ENCODE data around the gene G3BP1.
"Not testable (repeated sequence)": the region's sequence is repeated elsewhere in the genome, so short reads cannot be mapped to it uniquely, and the experiment has no call there.

Gene G3BP1

DNA sequence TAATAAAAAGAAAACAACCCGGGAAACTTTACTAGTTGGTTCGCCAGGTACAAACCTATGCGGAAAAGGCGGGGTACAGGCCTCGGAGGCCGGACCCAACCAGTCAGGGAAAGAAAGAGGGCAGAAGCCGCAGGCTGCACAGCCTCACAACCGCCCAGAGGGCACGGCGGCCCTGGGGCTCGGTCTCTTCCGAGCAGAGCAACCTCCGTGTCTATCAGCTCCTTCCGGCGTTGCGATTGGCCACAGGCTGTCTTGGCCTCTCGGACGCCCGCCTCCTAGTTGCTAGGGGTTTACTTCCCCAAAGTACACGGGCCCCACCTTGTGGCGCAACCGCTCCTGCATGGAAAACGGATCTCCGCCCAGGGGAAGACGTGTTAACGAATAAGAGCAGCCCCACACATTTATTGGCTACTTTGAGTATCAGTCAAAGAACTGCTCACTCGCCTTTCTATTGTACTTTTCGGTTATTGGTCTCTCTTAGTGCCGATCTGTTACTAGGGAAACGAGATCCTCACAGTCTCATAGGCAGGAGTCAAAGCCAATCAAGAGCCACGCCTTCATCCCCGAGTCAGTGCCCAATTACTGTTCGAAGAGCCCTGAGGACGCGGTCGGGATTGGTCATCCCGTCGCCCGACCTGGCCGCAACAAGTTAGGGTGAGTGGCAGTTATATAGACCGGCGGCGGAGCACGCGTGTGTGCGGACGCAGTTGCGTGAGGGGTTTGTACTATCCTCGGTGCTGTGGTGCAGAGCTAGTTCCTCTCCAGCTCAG is at the start of gene G3BP1:
G3BP1 (plus strand) TSS at position 696 of the 770 bp plus-strand sequence. CDS start 14,667 bp downstream, outside the sequence.
- TF ChIP-seq, protein P1, sequence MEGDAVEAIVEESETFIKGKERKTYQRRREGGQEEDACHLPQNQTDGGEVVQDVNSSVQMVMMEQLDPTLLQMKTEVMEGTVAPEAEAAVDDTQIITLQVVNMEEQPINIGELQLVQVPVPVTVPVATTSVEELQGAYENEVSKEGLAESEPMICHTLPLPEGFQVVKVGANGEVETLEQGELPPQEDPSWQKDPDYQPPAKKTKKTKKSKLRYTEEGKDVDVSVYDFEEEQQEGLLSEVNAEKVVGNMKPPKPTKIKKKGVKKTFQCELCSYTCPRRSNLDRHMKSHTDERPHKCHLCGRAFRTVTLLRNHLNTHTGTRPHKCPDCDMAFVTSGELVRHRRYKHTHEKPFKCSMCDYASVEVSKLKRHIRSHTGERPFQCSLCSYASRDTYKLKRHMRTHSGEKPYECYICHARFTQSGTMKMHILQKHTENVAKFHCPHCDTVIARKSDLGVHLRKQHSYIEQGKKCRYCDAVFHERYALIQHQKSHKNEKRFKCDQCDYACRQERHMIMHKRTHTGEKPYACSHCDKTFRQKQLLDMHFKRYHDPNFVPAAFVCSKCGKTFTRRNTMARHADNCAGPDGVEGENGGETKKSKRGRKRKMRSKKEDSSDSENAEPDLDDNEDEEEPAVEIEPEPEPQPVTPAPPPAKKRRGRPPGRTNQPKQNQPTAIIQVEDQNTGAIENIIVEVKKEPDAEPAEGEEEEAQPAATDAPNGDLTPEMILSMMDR (conservative IDR thresholded peaks at IDR 0.05): peak; percentile 36
- no peak; the same call in 1 of the 2 replicates for TF ChIP-seq ZFX (IDR thresholded peaks at IDR 0.05)

DNA sequence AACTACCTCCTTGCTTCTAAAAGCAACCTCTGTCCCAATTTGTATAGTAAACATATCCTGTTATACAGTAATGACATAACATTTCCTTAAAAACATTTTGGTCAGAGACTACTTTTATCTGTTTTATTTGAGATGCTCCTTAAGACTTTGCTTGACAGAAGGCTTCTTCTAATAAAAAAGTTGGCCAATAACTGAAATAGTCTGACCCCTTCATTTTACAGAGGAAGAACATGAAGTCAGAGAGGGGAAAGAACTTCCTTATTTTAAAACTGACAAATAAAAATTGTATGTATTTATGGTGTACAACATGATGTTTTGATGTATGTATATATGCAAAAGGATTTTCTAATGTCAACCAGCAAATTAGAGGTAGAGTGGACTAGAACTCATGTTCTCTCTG is 49.2 kb upstream of the G3BP1 start:
- TF ChIP-seq, protein P1 (conservative IDR thresholded peaks at IDR 0.05): no peak
- TF ChIP-seq ZFX (IDR thresholded peaks at IDR 0.05): no peak
- H3K27ac ChIP-seq: no peak overlapping the region

More for the DNA sequence above, at the start of gene G3BP1:
- H3K27ac ChIP-seq: peak within 1 kb of the TSS; percentile 97

- no peak for TF ChIP-seq ZFX (IDR thresholded peaks at IDR 0.05)
- TF ChIP-seq, protein P1 (conservative IDR thresholded peaks at IDR 0.05): no peak
- H3K27ac ChIP-seq: no peak overlapping the region
Observed at GRCh38 chr5:151724360-151724759, 47.4 kb upstream of the G3BP1 start.

DNA sequence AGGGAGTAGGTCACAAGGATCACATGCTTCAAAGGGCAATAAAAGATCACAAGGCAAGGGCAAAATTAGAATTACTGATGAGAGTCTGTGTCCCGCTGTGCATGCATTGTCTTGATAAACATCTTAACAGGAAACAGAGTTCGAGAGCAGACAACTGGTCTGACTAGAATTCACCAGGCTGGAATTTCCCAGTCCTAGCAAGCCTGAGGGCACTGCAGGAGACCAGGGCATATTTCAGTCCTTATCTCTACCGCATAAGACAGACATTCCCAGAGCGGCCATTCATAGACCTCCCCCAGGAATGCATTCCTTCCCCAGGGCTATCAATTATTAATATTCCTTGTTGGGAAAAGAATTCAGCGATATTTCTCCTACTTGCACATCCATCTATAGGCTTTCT is 42.2 kb upstream of the G3BP1 start:
- not testable (repeated sequence) for H3K27ac ChIP-seq

DNA sequence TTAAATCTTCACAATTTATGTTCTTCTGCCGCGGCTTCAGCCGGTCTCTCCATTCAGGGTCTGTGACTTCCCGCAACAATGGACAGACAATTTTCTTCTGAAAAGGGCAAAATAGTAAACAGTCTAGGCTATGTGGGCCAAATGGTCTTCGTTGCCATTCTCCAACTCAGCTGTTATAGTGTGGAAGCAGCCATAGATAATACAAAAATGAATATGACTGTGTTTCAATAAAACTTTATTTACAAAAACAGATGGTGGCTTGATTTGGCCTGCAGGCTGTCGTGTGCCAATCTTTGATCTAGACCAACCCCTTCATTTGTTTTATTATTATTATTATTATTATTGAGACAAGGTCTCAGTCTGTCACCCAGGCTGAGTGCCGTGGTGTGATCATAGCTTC is 41.4 kb upstream of the G3BP1 start:
- no peak for TF ChIP-seq ZFX (IDR thresholded peaks at IDR 0.05)
- TF ChIP-seq, protein P1 (conservative IDR thresholded peaks at IDR 0.05): no peak
- no peak overlapping the region for H3K27ac ChIP-seq

GRCh38 chr5:151733358-151734063 is 38.2 kb upstream of the G3BP1 start:
- no peak overlapping the region for H3K27ac ChIP-seq
- no peak for TF ChIP-seq ZFX (IDR thresholded peaks at IDR 0.05)
- TF ChIP-seq, protein P1 (conservative IDR thresholded peaks at IDR 0.05): no peak

DNA sequence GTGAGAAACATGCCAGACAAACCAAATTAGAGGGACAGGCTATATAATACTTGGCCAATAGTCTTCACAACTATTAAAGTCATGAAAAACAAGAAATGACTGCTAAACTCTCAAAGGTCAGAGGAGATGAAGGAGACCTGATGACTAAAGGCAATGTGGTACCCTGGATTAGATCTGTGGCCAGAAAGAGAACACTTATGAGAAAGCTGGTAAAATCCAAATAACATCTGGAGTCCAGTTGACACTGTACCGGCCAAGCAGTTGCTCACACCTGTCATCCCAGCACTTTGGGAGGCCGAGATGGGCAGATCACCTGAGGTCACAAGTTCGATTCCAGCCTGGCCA is 37.7 kb upstream of the G3BP1 start:
- no peak overlapping the region for H3K27ac ChIP-seq
- no peak for TF ChIP-seq ZFX (IDR thresholded peaks at IDR 0.05)
- TF ChIP-seq, protein P1 (conservative IDR thresholded peaks at IDR 0.05): no peak
